Measurements from ENCODE around the gene NCK2. TPM values are rescaled to one million over a fixed set of nuclear protein-coding genes. Genes with fewer than 3 reads are reported as not detected.
A peak's percentile ranks its signal among the peaks of the same experiment; 100 is the strongest.

The NCK2 gene
- polyA plus RNA-seq, 1 of the 3 experiments (the other 2 are of a cell fraction) = 42.8 TPM

DNA sequence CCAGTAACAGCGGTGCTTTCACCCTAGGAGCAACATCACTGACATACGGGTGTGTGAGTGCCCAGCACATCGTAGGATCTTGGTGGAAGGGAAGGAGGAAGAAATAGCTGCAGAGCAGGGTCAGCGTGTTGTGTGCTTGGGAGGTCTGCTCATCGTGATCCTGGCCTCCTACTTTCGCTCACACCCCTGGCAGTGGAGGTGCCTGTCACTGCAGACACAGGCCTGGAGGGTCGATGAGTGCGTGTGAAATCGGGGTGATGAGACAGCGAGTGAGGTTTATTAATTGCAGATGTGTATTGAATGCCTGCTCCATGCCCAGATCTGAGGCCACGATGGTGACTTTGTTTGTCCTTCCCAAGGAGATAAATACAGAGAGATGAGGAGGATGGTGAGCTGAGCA is 126.1 kb downstream of the NCK2 start:
- H3K4me1 ChIP-seq (ENCODE audit: control insufficient read depth in 1 of 2, insufficient read depth in 2 of 2, low read depth in 1 of 2, low read length in 1 of 2) = peaks cover 18 to 36% of the 10 kb centered on the region in 2 experiments; a peak in 3 of 4 replicates
- H3K9me3 ChIP-seq = no peaks in the 10 kb centered on the region
- no peak overlapping the region for H3K9ac ChIP-seq
- H3K79me2 ChIP-seq (ENCODE audit: insufficient read depth) = peaks cover 30% of the 10 kb centered on the region; the same call in 1 of the 2 replicates
- peaks cover 8% of the 10 kb centered on the region for H3F3A ChIP-seq (replicated peaks; ENCODE audit: insufficient read depth)
- peaks cover 35% of the 10 kb centered on the region for H4K20me1 ChIP-seq (ENCODE audit: insufficient read depth)
- no peak overlapping the region for H3K4me3 ChIP-seq (ENCODE audit: low read depth in 2 of 2, low read length in 1 of 2)
- no peaks in the 10 kb centered on the region for H3K9me2 ChIP-seq
- WGBS (ENCODE audit: low lambda C conversion rate) = 81% methylated on average over 11 of the region's 11 CpGs
- no peaks in the 10 kb centered on the region for H3K36me3 ChIP-seq (replicated peaks in 1 of 2; ENCODE audit: control insufficient read depth in 1 of 2, insufficient read depth in 2 of 2, low read length in 1 of 2)
- H3K4me2 ChIP-seq = no peak overlapping the region
- H3K27ac ChIP-seq (ENCODE audit: low read depth in 2 of 2, low read length in 1 of 2) = peak overlapping the region in 1 of 2 experiments; percentile 55; a peak in 2 of 4 replicates
- ChIA-PET CTCF (interaction anchor here (2.0 kb wide), 1 partner anchor 12 kb away, joined by 4 read pairs; no protein-coding TSS in a partner anchor), POLR2A (no interaction called here)
- H3K27me3 ChIP-seq (ENCODE audit: insufficient read depth) = no peaks in the 10 kb centered on the region
- TF ChIP-seq GATA2 (CRISPR knock-in tag; IDR thresholded peaks at IDR 0.05) = peak; percentile 28; the same call in 1 of the 2 replicates
- TF ChIP-seq RFX5 (IDR thresholded peaks at IDR 0.05; ENCODE audit: low read length) = no peak
- peak; percentile 65; the same call in 1 of the 2 replicates for TF ChIP-seq MXI1 (IDR thresholded peaks at IDR 0.05; ENCODE audit: low read depth, low read length)
- no peak for TF ChIP-seq RCOR1 (IDR thresholded peaks at IDR 0.05; ENCODE audit: low read length)
- no peak for TF ChIP-seq FOSL2 (IDR thresholded peaks at IDR 0.05; ENCODE audit: borderline replicate concordance, low read depth)
- no peak overlapping the region for H2AFZ ChIP-seq (ENCODE audit: low read depth)
- peak; percentile 80 for DNase-seq

DNA sequence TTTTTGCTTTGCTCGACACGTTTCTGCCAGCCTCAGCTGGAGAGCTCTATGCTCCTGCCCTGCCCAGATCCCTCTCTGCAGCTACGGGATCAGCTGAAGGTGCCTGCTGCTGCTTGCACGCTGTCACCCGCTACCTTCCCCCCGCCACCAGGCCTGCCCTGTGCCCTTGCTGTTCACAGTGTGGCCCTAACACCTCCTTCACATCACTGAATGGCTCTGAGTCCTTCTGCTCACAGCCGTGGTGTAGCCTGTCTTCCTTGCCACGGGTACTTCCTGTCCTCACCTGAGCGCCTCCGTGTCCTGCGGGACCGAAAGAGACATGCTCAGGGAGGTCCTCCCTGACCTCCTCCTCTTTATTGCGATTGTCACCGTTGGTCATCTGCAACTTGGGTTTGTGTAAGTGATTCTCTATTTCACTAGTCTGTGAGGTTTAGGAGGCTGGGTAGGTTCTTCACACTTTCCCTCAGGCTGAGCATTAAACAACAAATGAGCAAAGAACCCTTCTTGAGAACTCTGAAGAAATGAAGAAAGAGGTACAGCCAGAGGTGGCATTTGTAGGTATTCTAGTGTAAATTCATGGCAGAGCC is 127.5 kb downstream of the NCK2 start:
- Histone ChIP-seq H3K27me3 (ENCODE audit: insufficient read depth) (no peaks in the 10 kb centered on the region), H3K9me2 (no peaks in the 10 kb centered on the region), H3K36me3 (replicated peaks in 1 of 2; ENCODE audit: control insufficient read depth in 1 of 2, insufficient read depth in 2 of 2, low read length in 1 of 2) (no peaks in the 10 kb centered on the region), H3K79me2 (ENCODE audit: insufficient read depth) (peaks cover 21% of the 10 kb centered on the region), H3K4me2 (no peak overlapping the region), H3K9ac (no peak overlapping the region), H3K27ac (ENCODE audit: low read depth in 2 of 2, low read length in 1 of 2) (no peak overlapping the region), H3K4me3 (ENCODE audit: low read depth in 2 of 2, low read length in 1 of 2) (no peak overlapping the region), H3K9me3 (no peaks in the 10 kb centered on the region), H2AFZ (ENCODE audit: low read depth) (no peak overlapping the region), H3K4me1 (ENCODE audit: control insufficient read depth in 1 of 2, insufficient read depth in 2 of 2, low read depth in 1 of 2, low read length in 1 of 2) (peaks cover 5 to 27% of the 10 kb centered on the region in 2 experiments; a peak in 3 of 4 replicates), H4K20me1 (ENCODE audit: insufficient read depth) (peaks cover 21% of the 10 kb centered on the region), H3F3A (replicated peaks; ENCODE audit: insufficient read depth) (no peaks in the 10 kb centered on the region)
- DNase-seq = no peak
- WGBS (ENCODE audit: low lambda C conversion rate) = 96% methylated on average over 13 of the region's 14 CpGs
- ChIA-PET POLR2A (no interaction called here), CTCF (no interaction called here)
- TF ChIP-seq PBX3 (IDR thresholded peaks at IDR 0.05) = no peak
- no peak for TF ChIP-seq SMC3 (IDR thresholded peaks at IDR 0.05; ENCODE audit: low read depth, low read length)
- TF ChIP-seq JUND (IDR thresholded peaks at IDR 0.05) = no peak
- no peak for TF ChIP-seq MXI1 (IDR thresholded peaks at IDR 0.05; ENCODE audit: low read depth, low read length)
- TF ChIP-seq SIN3A (IDR thresholded peaks at IDR 0.05; ENCODE audit: borderline replicate concordance, low read depth, low read length) = no peak
- TF ChIP-seq FOXM1 (IDR thresholded peaks at IDR 0.05; ENCODE audit: low read depth) = no peak
- TF ChIP-seq TAF1 (IDR thresholded peaks at IDR 0.05; ENCODE audit: borderline replicate concordance, low read depth, low read length) = no peak
- no peak for TF ChIP-seq RXRA (IDR thresholded peaks at IDR 0.05; ENCODE audit: borderline replicate concordance, low read depth)
- TF ChIP-seq, protein P1, sequence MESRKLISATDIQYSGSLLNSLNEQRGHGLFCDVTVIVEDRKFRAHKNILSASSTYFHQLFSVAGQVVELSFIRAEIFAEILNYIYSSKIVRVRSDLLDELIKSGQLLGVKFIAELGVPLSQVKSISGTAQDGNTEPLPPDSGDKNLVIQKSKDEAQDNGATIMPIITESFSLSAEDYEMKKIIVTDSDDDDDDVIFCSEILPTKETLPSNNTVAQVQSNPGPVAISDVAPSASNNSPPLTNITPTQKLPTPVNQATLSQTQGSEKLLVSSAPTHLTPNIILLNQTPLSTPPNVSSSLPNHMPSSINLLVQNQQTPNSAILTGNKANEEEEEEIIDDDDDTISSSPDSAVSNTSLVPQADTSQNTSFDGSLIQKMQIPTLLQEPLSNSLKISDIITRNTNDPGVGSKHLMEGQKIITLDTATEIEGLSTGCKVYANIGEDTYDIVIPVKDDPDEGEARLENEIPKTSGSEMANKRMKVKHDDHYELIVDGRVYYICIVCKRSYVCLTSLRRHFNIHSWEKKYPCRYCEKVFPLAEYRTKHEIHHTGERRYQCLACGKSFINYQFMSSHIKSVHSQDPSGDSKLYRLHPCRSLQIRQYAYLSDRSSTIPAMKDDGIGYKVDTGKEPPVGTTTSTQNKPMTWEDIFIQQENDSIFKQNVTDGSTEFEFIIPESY (IDR thresholded peaks at IDR 0.05; ENCODE audit: borderline replicate concordance, low read depth) = no peak
- no peak for TF ChIP-seq RFX5 (IDR thresholded peaks at IDR 0.05; ENCODE audit: low read length)
- no peak for TF ChIP-seq YY1 (IDR thresholded peaks at IDR 0.05; ENCODE audit: low read depth)
- TF ChIP-seq, protein P2, sequence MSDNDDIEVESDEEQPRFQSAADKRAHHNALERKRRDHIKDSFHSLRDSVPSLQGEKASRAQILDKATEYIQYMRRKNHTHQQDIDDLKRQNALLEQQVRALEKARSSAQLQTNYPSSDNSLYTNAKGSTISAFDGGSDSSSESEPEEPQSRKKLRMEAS (IDR thresholded peaks at IDR 0.05; ENCODE audit: low read depth) = no peak
- no peak for TF ChIP-seq CTCF (IDR thresholded peaks at IDR 0.05)

All from SK-N-SH (cell line).